ENCODE results near the gene MGAT3. TPM values are rescaled to one million over a fixed set of nuclear protein-coding genes. Genes with fewer than 3 reads are reported as not detected.

Gene MGAT3
- total RNA-seq, 1 experiment from 2014 or later = 0.57 TPM

DNA sequence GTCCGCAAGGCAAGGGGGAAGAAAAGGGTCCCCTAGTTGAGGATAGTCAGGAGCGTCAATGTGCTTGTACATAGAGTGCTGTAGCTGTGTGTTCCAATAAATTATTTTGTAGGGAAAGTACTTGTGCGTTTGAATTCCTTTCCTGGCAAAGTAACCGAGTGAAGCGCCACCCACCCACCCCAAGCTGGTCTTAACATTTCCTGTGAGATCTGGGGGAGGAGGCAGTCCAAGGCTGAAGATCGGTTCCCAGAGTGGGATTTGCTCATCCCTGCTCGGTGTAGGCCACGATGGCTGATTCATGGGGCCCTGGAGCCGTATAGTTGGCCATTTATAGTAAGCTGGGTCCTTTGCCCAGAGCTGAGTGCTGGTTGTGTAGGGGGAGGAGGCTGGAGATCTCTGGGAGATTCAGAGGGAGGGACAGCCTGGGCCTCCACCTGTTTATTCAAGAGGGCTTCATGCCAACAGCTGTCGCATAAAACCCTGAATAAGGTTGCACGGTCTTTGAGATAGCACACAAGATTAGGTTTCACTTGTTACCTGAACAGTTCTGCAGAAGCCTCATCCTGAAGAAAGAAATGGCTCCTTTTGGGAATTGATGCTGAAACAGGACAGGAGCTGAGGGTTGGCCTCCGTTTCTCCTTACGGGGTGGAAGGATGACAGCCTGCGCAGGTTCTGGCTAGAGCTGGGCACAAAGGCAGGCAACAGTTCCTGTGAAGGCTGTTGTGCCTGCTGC, 65.9 kb downstream of the MGAT3 start:
- in situ Hi-C loops (cut with HindIII; ENCODE audit: low pct_unique_long_range_greater_than_20kb, low sequenced_read_pairs) (no loop called here), intact Hi-C loops (cut with micrococcal nuclease; ENCODE audit: unreplicated experiment) (no loop called here)
- CTCF ChIA-PET = interaction anchor here (0.6 kb wide), 1 partner anchor 198 kb away, joined by 6 read pairs; no protein-coding TSS in a partner anchor
- no peaks in the 10 kb centered on the region for H3K9me3 ChIP-seq (ENCODE audit: control insufficient read depth, insufficient read depth, low read depth, low read length)
- peak; percentile 1; the same call in 1 of the 2 replicates for ATAC-seq
- H3K27ac ChIP-seq (ENCODE audit: low read length) = peak overlapping the region; percentile 95
- H3K36me3 ChIP-seq (ENCODE audit: control insufficient read depth, insufficient read depth, low read length) = peaks cover 10% of the 10 kb centered on the region
- TF ChIP-seq TCF7L2 (IDR thresholded peaks at IDR 0.05; ENCODE audit: low read depth, low read length) (no peak), SIN3A (IDR thresholded peaks at IDR 0.05; ENCODE audit: borderline replicate concordance, insufficient read depth, low read depth, low read length) (0 out of 2 replicates have a peak, but pooled peaks have one; percentile 30), POLR2AphosphoS5 (IDR thresholded peaks at IDR 0.05; ENCODE audit: low read depth, low read length) (peak; percentile 96)
- TF ChIP-seq, protein P1, sequence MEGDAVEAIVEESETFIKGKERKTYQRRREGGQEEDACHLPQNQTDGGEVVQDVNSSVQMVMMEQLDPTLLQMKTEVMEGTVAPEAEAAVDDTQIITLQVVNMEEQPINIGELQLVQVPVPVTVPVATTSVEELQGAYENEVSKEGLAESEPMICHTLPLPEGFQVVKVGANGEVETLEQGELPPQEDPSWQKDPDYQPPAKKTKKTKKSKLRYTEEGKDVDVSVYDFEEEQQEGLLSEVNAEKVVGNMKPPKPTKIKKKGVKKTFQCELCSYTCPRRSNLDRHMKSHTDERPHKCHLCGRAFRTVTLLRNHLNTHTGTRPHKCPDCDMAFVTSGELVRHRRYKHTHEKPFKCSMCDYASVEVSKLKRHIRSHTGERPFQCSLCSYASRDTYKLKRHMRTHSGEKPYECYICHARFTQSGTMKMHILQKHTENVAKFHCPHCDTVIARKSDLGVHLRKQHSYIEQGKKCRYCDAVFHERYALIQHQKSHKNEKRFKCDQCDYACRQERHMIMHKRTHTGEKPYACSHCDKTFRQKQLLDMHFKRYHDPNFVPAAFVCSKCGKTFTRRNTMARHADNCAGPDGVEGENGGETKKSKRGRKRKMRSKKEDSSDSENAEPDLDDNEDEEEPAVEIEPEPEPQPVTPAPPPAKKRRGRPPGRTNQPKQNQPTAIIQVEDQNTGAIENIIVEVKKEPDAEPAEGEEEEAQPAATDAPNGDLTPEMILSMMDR (IDR thresholded peaks at IDR 0.05) = no peak
- peak overlapping the region; percentile 75 to 84 for H3K4me3 ChIP-seq (ENCODE audit: low read depth in 2 of 2, low read length in 2 of 2)
- no peaks in the 10 kb centered on the region for H3K27me3 ChIP-seq (ENCODE audit: control insufficient read depth, insufficient read depth, low read length)
- no TSS peak for BruUV-seq (replicated peaks)
- POLR2A ChIA-PET = interaction anchor here (0.6 to 0.8 kb wide), 2 partner anchors 27 to 203 kb away, joined by 3 to 7 read pairs; partner anchors contain the start of gene RPL3
- H3K4me1 ChIP-seq (ENCODE audit: control insufficient read depth, insufficient read depth, low read length) = peaks cover 20% of the 10 kb centered on the region
- DNase-seq (ENCODE audit: low read depth, low spot score) = no peak

DNA sequence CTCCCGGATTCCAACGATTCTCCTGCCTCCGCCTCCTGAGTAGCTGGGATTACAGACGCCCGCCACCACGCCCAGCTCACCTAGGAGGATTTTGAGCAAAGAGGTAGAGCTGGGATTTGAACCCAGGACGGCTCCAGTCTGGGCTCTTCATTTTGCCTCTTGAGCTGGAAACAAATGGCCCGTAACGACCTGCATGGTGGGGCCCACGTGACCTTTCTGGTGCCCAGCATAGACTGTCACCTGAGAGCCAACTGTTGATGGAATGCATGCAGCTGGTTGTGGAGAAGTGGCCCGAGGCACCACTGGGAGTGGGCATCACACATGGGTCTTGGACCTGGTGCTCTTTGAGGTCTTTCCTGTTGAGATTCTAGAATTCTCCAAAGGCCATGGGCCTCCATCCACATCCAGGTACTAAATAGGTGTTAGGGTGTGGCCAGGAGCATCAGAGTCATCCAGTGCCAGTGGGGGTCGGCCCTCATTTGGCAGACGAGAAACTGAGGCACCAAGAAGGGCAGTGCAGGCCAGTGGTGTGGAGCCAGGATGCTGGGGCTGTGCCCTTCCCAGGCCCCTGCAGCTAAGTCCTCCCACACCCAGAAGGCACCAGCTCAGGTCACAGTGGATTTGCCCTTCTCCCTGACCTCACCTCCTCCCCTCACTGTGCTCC, 67.4 kb downstream of the MGAT3 start:
- H3K4me3 ChIP-seq (ENCODE audit: low read depth in 2 of 2, low read length in 2 of 2) = no peak overlapping the region
- no peaks in the 10 kb centered on the region for H3K9me3 ChIP-seq (ENCODE audit: control insufficient read depth, insufficient read depth, low read depth, low read length)
- ATAC-seq (no peak), DNase-seq (ENCODE audit: low read depth, low spot score) (no peak)
- BruUV-seq (replicated peaks) = no TSS peak
- no peaks in the 10 kb centered on the region for H3K27me3 ChIP-seq (ENCODE audit: control insufficient read depth, insufficient read depth, low read length)
- POLR2A ChIA-PET = no interaction called here
- CTCF ChIA-PET = interaction anchor here (0.8 to 1.2 kb wide), 3 partner anchors 28 to 349 kb away, joined by 3 to 4 read pairs (median 3); no protein-coding TSS in a partner anchor
- peaks cover 10% of the 10 kb centered on the region for H3K36me3 ChIP-seq (ENCODE audit: control insufficient read depth, insufficient read depth, low read length)
- H3K4me1 ChIP-seq (ENCODE audit: control insufficient read depth, insufficient read depth, low read length) = peaks cover 25% of the 10 kb centered on the region
- intact Hi-C loops (cut with micrococcal nuclease; ENCODE audit: unreplicated experiment) = no loop called here
- TF ChIP-seq, protein P2, sequence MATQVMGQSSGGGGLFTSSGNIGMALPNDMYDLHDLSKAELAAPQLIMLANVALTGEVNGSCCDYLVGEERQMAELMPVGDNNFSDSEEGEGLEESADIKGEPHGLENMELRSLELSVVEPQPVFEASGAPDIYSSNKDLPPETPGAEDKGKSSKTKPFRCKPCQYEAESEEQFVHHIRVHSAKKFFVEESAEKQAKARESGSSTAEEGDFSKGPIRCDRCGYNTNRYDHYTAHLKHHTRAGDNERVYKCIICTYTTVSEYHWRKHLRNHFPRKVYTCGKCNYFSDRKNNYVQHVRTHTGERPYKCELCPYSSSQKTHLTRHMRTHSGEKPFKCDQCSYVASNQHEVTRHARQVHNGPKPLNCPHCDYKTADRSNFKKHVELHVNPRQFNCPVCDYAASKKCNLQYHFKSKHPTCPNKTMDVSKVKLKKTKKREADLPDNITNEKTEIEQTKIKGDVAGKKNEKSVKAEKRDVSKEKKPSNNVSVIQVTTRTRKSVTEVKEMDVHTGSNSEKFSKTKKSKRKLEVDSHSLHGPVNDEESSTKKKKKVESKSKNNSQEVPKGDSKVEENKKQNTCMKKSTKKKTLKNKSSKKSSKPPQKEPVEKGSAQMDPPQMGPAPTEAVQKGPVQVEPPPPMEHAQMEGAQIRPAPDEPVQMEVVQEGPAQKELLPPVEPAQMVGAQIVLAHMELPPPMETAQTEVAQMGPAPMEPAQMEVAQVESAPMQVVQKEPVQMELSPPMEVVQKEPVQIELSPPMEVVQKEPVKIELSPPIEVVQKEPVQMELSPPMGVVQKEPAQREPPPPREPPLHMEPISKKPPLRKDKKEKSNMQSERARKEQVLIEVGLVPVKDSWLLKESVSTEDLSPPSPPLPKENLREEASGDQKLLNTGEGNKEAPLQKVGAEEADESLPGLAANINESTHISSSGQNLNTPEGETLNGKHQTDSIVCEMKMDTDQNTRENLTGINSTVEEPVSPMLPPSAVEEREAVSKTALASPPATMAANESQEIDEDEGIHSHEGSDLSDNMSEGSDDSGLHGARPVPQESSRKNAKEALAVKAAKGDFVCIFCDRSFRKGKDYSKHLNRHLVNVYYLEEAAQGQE (IDR thresholded peaks at IDR 0.05; ENCODE audit: insufficient read depth in 1 of 2, low read depth in 2 of 2, low read length in 1 of 2) = no peak
- TF ChIP-seq POLR2AphosphoS5 (IDR thresholded peaks at IDR 0.05; ENCODE audit: low read depth, low read length) = no peak
- TF ChIP-seq, protein P1 (IDR thresholded peaks at IDR 0.05) = no peak
- no peak overlapping the region for H3K27ac ChIP-seq (ENCODE audit: low read length)
- in situ Hi-C loops (cut with HindIII; ENCODE audit: low pct_unique_long_range_greater_than_20kb, low sequenced_read_pairs) = no loop called here
